Right lobe of liver (tissue), 4 donors: ENCODE measurements around the gene PLA2G4F.

Source experiments
- CTCF ChIP-seq, 4 donors: fragments of 200-600 bp in 3 of 4; fragments of 450-650 bp in 1 of 4; IDR thresholded peaks; one replicate each; pipeline versions ENCODE4 v1.5.1 to v1.8.0; 2016 to 2022; ENCODE audit warnings: antibody characterized with exemption in 4 of 4, mild to moderate bottlenecking in 2 of 4
- POLR2A ChIP-seq: fragments of 450-650 bp; IDR thresholded peaks from one replicate; pipeline ENCODE4 v1.6.1; 2017; ENCODE audit warnings: antibody characterized with exemption, mild to moderate bottlenecking
- donor health status: DM: no; HTN: no; CAD: no.
- donor health status: DM: no; HTN: no; CAD: no.
- donor health status: DM: no; HTN: yes; CAD: no.

GRCh38 chr15:42136513-42136912 lies 19.9 kb downstream of the PLA2G4F start:
- TF ChIP-seq CTCF (IDR thresholded peaks at IDR 0.05): no peak
- no peak for TF ChIP-seq POLR2A
